Epithelial cell of prostate (primary cell): ENCODE results near the gene RNF43.

Source experiments
- DNase-seq: peaks from one replicate; pipeline ENCODE4 v3.0.0-alpha.2; 2011; ENCODE audit warnings: low read depth, low spot score
- H3K27ac ChIP-seq: fragments of 450-650 bp; 2 replicates; pipeline ENCODE4 v1.5.1; 2017; ENCODE audit warnings: mild to moderate bottlenecking

The RNF43 gene

DNA sequence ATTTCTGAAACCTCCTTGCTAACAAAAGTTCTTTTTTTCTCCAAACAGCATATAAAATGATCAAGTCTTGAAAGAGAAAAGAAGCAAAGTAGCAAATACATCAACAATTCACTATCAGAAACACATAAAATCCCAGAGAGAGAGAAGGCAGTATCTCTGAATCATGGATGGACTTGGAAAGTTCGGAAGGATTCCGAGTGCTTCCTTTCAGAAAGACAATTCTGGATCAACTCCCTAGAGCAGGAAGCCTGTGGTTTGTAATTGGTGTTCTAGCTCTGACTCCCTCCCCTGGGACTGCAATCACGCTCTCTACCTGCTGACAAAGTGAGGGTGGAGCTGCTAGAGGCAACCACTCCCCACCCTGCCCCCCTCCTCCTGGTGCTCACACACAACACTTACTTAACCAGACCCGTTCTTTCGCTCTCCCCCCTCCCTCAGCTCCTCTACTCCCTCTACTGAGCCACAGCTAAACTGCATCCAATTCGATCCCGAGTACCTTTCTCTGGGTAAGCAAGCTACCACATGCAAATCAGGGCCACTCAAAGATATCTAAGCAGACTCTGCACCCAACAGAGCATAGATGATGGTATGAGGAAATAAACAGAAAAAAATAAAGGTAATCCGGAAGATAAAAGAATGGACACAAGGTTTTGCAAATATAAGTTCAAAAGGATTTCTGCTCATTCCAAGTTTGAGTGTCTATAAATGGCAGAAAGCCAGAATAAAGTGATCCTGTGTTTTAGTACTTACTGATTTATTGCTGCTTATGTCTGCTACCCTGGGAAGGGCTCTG, at the start of gene RNF43:
RNF43 (minus strand) TSS at position 235 of the 793 bp plus-strand sequence. CDS start 1,957 bp downstream, outside the sequence.
- DNase-seq, result peak; percentile 98
- H3K27ac ChIP-seq, result peak within 1 kb of the TSS; percentile 86

- no peak for DNase-seq
- H3K27ac ChIP-seq, result no peak overlapping the region
Observed at GRCh38 chr17:58455491-58455890, 38.2 kb upstream of the RNF43 start.

GRCh38 chr17:58452738-58453137, 35.4 kb upstream of the RNF43 start:
- no peak overlapping the region for H3K27ac ChIP-seq
- DNase-seq, result no peak

DNA sequence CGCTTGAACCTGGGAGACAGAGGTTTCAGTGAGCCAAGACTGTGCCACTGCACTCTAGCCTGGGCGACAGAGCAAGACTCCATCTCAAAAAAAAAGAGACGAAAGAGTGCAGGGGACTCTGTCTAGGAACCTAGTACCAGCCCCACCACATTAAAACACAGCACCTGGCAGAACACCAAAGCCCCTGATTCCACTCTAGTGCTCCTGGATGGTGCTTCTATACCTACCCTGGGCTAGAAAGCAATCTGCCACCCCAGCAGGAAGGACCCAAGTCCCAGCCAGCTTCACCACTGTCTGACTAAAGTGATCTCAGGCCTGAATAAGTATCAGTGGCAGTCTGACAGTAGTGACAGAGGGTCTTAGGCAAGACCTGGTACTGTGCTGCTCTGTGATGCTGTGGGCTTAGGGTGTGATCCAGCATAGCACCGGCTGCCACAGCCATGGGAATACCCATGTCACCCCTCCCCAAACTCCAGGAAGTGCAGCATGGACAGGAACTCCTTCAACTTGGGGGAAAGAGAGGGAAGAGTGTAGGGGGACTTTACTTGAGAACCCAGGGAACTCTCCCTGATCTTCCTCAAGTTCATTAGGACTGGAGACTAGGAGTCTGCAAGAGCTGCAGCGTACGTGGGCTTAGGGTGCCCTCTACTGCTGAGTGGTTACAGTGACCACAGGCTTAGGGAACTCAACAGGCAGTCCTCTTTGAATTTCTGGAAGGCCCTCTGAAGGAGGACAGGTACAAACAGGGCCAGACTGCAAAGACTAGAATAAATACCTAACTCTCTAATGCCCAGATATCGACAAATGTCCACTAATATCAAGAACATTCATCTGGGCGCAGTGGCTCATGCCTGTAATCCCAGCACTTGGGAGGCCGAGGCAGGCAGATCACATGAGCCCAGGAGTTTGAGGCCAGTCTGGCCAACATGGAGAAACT, 30.0 kb upstream of the RNF43 start:
- DNase-seq, result peak; percentile 49
- H3K27ac ChIP-seq, result no peak overlapping the region

GRCh38 chr17:58446086-58446485, 28.8 kb upstream of the RNF43 start:
- no peak for DNase-seq

DNA sequence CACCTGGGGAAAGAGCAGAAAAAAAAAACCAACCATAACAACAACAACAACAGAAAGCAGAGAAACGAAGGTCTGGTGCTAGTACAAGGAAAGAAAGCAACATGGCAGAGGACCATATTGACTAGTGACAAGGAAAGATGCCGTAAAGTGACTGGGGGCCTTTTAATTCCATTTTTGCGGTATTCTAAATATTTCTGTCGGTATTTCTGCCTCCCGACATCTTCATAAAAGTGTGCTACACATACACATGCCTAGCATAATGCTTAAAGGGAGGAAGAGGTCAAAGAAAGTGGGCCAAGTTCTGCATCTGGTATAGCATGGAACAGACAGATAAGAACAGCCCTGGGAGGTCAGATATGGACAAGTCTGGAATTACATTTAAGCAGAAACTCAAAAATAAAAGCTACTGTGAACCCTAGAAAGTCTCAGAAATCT, 19.5 kb upstream of the RNF43 start:
- H3K27ac ChIP-seq, result no peak overlapping the region
- no peak for DNase-seq

More at GRCh38 chr17:58446086-58446485, 28.8 kb upstream of the RNF43 start:
- no peak overlapping the region for H3K27ac ChIP-seq

DNA sequence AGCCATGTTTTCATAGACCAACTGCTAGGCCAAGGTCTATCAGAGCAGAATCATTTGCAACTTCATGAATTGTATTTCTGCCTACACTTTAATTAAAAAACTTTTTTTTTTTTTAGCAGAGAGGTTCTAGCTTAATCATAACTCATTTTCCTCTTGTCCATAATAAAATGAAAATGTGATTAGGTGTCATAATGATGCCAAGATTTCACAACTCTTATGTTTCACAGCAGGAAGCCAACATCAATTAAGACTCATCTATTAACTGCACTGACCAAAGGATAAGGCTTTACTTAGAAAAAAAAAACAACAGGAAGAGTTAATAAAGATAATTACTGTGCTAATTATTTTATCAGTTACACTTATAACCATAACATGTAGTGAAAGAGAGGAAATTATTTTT, 18.9 kb upstream of the RNF43 start:
- DNase-seq, result no peak
- no peak overlapping the region for H3K27ac ChIP-seq

GRCh38 chr17:58432806-58433573, 15.7 kb upstream of the RNF43 start:
- no peak for DNase-seq
- no peak overlapping the region for H3K27ac ChIP-seq

GRCh38 chr17:58427807-58428206, 10.5 kb upstream of the RNF43 start:
- H3K27ac ChIP-seq, result no peak overlapping the region
- no peak for DNase-seq

- no peak for DNase-seq
- H3K27ac ChIP-seq, result no peak overlapping the region
Observed at GRCh38 chr17:58421711-58422110, 4.4 kb upstream of the RNF43 start.

- H3K27ac ChIP-seq, result no peak overlapping the region
- DNase-seq, result no peak
Observed at GRCh38 chr17:58420827-58421226, 3.5 kb upstream of the RNF43 start.

DNA sequence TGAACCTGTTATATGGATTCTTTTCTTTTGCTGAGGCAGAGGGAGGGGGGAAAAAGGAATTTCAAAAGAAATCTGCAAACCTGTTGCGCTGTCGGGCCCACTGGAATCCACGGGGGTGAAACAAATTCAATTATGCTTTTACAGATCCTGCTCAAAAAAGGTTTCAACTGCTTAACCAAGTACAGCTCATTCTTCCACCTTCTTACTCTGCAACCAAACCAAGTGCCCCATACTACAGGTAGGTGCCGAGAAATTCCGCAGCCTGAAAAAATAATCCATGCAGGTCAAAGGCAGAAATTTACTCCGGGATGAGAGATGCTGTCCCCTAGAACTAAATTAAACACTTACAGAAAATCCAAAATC, 416 bp downstream of the RNF43 start:
- peak overlapping the region; percentile 86 for H3K27ac ChIP-seq
- DNase-seq, result no peak

DNA sequence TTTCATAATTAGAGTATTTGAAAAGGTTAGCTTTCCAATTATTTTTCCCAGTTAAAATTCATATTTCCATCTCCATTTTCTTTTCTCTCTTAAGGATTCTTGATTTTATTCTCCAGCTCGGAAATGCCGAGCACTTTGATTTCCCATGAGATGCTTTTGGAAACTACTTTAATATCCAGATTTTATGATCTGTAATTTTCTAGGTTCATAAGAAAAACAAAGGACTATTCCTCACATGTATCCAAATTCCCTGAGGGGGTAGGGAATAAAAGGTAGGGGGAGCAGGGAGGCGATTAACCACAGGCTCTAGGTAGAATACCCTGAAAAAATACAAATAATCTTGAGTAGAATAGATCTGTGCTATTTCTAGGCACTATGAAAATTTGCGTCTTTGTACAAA, 938 bp downstream of the RNF43 start:
- H3K27ac ChIP-seq, result peak overlapping the region; percentile 86
- no peak for DNase-seq

- H3K27ac ChIP-seq, result peak overlapping the region; percentile 86
- DNase-seq, result no peak
Observed at GRCh38 chr17:58415371-58416055, 1.8 kb downstream of the RNF43 start.

GRCh38 chr17:58414596-58414997, 2.7 kb downstream of the RNF43 start:
- H3K27ac ChIP-seq, result peak overlapping the region; percentile 86
- DNase-seq, result no peak

- H3K27ac ChIP-seq, result peak overlapping the region; percentile 86
- no peak for DNase-seq
Observed at GRCh38 chr17:58413684-58414083, 3.6 kb downstream of the RNF43 start.

DNA sequence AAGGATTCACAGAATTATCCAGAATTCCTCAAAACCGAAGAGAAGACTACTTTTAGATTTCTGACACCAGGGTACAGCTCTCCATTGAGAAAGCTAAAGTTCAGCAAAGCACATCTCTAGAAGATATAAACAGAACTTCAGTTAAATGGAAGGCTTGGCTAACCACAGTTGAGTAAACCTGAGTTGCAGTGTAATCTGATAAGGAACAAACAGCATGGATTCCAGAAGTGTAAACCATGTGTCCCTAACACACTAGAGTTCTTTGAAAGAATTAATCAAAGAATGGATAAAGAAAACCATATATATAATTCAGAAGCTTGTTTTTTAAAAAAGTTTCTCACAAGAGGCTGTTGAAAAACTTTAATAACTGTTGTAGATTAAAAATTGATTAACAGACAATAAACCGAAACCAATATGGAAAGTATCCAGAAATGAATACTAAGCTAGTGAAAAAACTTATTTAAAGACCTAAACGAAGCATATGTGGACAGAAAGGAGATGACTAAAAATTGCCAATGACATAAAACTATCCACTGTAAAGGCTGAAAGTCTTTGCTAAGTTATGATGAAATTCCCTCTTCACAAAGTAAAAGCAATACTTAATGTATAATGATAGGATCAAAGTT, 4.3 kb downstream of the RNF43 start:
- DNase-seq, result no peak
- peak overlapping the region; percentile 86 for H3K27ac ChIP-seq

GRCh38 chr17:58412064-58412703, 5.2 kb downstream of the RNF43 start:
- H3K27ac ChIP-seq, result peak overlapping the region; percentile 86
- DNase-seq, result no peak

DNA sequence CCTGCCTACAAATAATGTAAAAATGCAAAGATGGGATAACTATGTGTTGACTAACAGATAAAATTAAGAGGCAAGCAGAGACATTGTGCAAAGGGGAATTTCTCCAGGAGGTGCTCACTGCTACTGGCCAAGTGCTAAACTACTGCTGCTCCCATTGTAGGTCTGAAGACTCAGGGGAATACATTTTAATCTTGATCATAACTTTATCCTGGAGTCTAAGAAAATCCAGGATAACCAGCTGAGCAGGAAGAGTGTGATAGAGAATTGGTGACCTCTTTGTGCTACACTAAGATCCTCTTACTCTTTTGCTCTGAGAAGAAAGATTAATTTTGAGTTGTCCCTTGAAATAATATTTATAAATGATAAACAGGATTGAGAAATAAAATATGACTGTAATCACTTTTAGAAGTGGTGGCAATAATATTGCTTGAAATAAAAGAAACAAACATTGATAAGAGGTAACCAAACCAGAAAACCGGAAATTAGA, 5.9 kb downstream of the RNF43 start:
- DNase-seq, result no peak
- peak overlapping the region; percentile 86 for H3K27ac ChIP-seq
